HepG2 (cell line): ENCODE results near the gene COX14. TPM values are rescaled to one million over a fixed set of nuclear protein-coding genes. Genes with fewer than 3 reads are reported as not detected.
A peak's percentile ranks its signal among the peaks of the same experiment; 100 is the strongest.

ENCODE experiments used
- AKNA ChIP-seq: sonication (generic); formaldehyde crosslinking; IDR thresholded peaks from 2 replicates; pipeline ENCODE4 v1.4.0; 2020; ENCODE audit warnings: missing genetic modification reagents, borderline replicate concordance
- ATF3 ChIP-seq: sonication (generic); formaldehyde crosslinking; IDR thresholded peaks from 2 replicates; pipeline ENCODE4 v1.4.0; 2020; ENCODE audit warnings: missing genetic modification reagents
- CBX1 ChIP-seq: IDR thresholded peaks from one replicate; pipeline ENCODE4 v1.6.1; 2016; ENCODE audit warnings: antibody characterized with exemption, low read depth
- CBX5 ChIP-seq: sonication (generic); formaldehyde crosslinking; IDR thresholded peaks from 2 replicates; pipeline ENCODE4 v1.4.0; 2020; ENCODE audit warnings: missing genetic modification reagents, borderline replicate concordance
- HMGA1 ChIP-seq: sonication (generic); formaldehyde crosslinking; conservative IDR thresholded peaks from 2 replicates; pipeline ENCODE4 v1.4.0; 2020; ENCODE audit warnings: missing genetic modification reagents
- KLF13 ChIP-seq: sonication (generic); formaldehyde crosslinking; IDR thresholded peaks from 2 replicates; pipeline ENCODE4 v1.4.0; 2020; ENCODE audit warnings: mild to moderate bottlenecking, missing genetic modification reagents
- NR2F1 ChIP-seq, 2 experiments: fragments of 450-650 bp in 1 of 2; formaldehyde crosslinking in 1 of 2; IDR thresholded peaks; 2 replicates each; pipeline versions ENCODE4 v1.5.0 to v1.6.1; 2016 to 2020; ENCODE audit warnings: mild to moderate bottlenecking in 1 of 2, missing compliant biosample characterization in 1 of 2, missing genetic modification reagents in 1 of 2, moderate library complexity in 1 of 2
- PHF5A ChIP-seq: IDR thresholded peaks from one replicate; pipeline ENCODE4 v1.6.1; 2018; ENCODE audit warnings: low read depth, missing genetic modification reagents; ENCODE audit not compliant: unreplicated experiment
- RAD21 ChIP-seq: fragments of 450-650 bp; formaldehyde crosslinking; IDR thresholded peaks from 2 replicates; pipeline ENCODE4 v1.5.0; 2020; ENCODE audit warnings: mild to moderate bottlenecking
- RNF219 ChIP-seq: sonication (generic); formaldehyde crosslinking; IDR thresholded peaks from 2 replicates; pipeline ENCODE4 v1.5.0; 2020; ENCODE audit warnings: mild to moderate bottlenecking, missing genetic modification reagents
- SALL2 ChIP-seq: sonication (generic); formaldehyde crosslinking; IDR thresholded peaks from 2 replicates; pipeline ENCODE4 v1.8.1; 2023; ENCODE audit warnings: mild to moderate bottlenecking, missing genetic modification reagents, inconsistent platforms
- SMARCE1 ChIP-seq: fragments of 450-650 bp; IDR thresholded peaks from 2 replicates; pipeline ENCODE4 v1.6.1; 2017; ENCODE audit warnings: borderline replicate concordance
- SRY ChIP-seq: sonication (generic); formaldehyde crosslinking; IDR thresholded peaks from 2 replicates; pipeline ENCODE4 v1.8.0; 2022; ENCODE audit warnings: mild to moderate bottlenecking, missing genetic modification reagents
- TFDP1 ChIP-seq: IDR thresholded peaks from 2 replicates; pipeline ENCODE4 v1.6.1; 2016; ENCODE audit warnings: missing compliant biosample characterization, missing genetic modification reagents, borderline replicate concordance
- U2AF1 ChIP-seq: fragments of 200-400 bp; formaldehyde crosslinking; optimal IDR thresholded peaks from 2 replicates; pipeline ENCODE3; 2017; ENCODE audit warnings: mild to moderate bottlenecking, low read depth, low read length
- ZNF138 ChIP-seq: sonication (generic); formaldehyde crosslinking; IDR thresholded peaks from 2 replicates; pipeline ENCODE4 v1.5.0; 2020; ENCODE audit warnings: mild to moderate bottlenecking, low read depth, missing genetic modification reagents
- ZNF232 ChIP-seq: sonication (generic); formaldehyde crosslinking; IDR thresholded peaks from 2 replicates; pipeline ENCODE4 v1.4.0; 2020; ENCODE audit warnings: missing genetic modification reagents, borderline replicate concordance
- ZNF3 ChIP-seq: IDR thresholded peaks from 2 replicates; pipeline ENCODE4 v1.7.0; 2017; ENCODE audit warnings: inconsistent platforms
- ZNF383 ChIP-seq: sonication (generic); formaldehyde crosslinking; IDR thresholded peaks from 2 replicates; pipeline ENCODE4 v1.4.0; 2020; ENCODE audit warnings: missing genetic modification reagents, mild to moderate bottlenecking, borderline replicate concordance
- ZNF674 ChIP-seq: sonication (generic); formaldehyde crosslinking; IDR thresholded peaks from 2 replicates; pipeline ENCODE4 v1.5.0; 2020; ENCODE audit warnings: low read depth, mild to moderate bottlenecking, missing genetic modification reagents
- ZNF720 ChIP-seq: sonication (generic); formaldehyde crosslinking; IDR thresholded peaks from 2 replicates; pipeline ENCODE4 v1.4.0; 2020; ENCODE audit warnings: missing genetic modification reagents
- ZNF816 ChIP-seq: sonication (generic); formaldehyde crosslinking; IDR thresholded peaks from 2 replicates; pipeline ENCODE4 v1.8.0; 2022; ENCODE audit warnings: missing genetic modification reagents, mild to moderate bottlenecking, borderline replicate concordance
- polyA plus RNA-seq, 8 experiments: library from polyadenylated mRNA; depleted of rRNA in 3 of 8; stranded (reverse) in 7 of 8; unstranded in 1 of 8; fragments of >200 nt; fragmentation: Illumina TruSeq in 4 of 8; extraction: Trizol in 4 of 8; gene quantifications; 2 replicates each; pipeline versions ENCODE4 v1.2.1 to v1.2.3, GENCODE V29; 2011 to 2016; ENCODE audit warnings: low read depth in 4 of 8, missing spikeins in 1 of 8, mixed read lengths in 1 of 8; ENCODE audit not compliant: insufficient read depth in 1 of 8
- total RNA-seq, 5 experiments: library from RNA; depleted of rRNA; stranded (reverse); fragments of >200 nt; fragmentation: Illumina TruSeq; extraction: Trizol; gene quantifications; 2 replicates each; pipeline ENCODE4 v1.2.3, GENCODE V29; 2016; ENCODE audit warnings: low read depth in 1 of 5

The COX14 gene
- total and polyA plus RNA-seq, 2 of the 13 experiments (the other 11 are each of a cell fraction or from before 2014, with no cell fraction given): 53.0 to 71.6 TPM

- TF ChIP-seq CBX1: no peak
- TF ChIP-seq RAD21 (CRISPR knock-in tag): no peak; the same call in 1 of the 2 replicates
- no peak for TF ChIP-seq U2AF1
- TF ChIP-seq SMARCE1: no peak
- TF ChIP-seq NR2F1 (CRISPR knock-in tag; IDR thresholded peaks at IDR 0.05): peak in 1 of 2 experiments; percentile 30; a peak in 1 of 4 replicates
- TF ChIP-seq ZNF674: no peak
- TF ChIP-seq RNF219: no peak; the same call in 1 of the 2 replicates
- 0 out of 2 replicates have a peak, but pooled peaks have one; percentile 29 for TF ChIP-seq ZNF138 (CRISPR knock-in tag)
- TF ChIP-seq ZNF232 (CRISPR knock-in tag): no peak
- no peak for TF ChIP-seq ZNF383 (CRISPR knock-in tag)
- no peak; the same call in 1 of the 2 replicates for TF ChIP-seq TFDP1 (CRISPR knock-in tag)
- TF ChIP-seq SALL2 (CRISPR knock-in tag): no peak
- TF ChIP-seq KLF13: no peak
- TF ChIP-seq ZNF720 (CRISPR knock-in tag): no peak
- TF ChIP-seq ATF3 (CRISPR knock-in tag): no peak
- TF ChIP-seq AKNA (CRISPR knock-in tag): no peak
- TF ChIP-seq HMGA1 (CRISPR knock-in tag): no peak
- peak; percentile 61; the same call in 1 of the 2 replicates for TF ChIP-seq SRY
- TF ChIP-seq ZNF816 (CRISPR knock-in tag): no peak
- no peak for TF ChIP-seq ZNF3 (CRISPR knock-in tag)
- no peak for TF ChIP-seq PHF5A (CRISPR knock-in tag)
- TF ChIP-seq CBX5: no peak
These were observed 1.2 kb upstream of the COX14 start (continued) for GRCh38 chr12:50110762-50111351.
